GM13977 (cell line): ENCODE data around the gene LPAR1.

Source experiments
- DNase-seq: peaks from one replicate; pipeline ENCODE4 v3.0.0; 2012; ENCODE audit warnings: low spot score
- CTCF ChIP-seq: IDR thresholded peaks from 2 replicates; pipeline ENCODE4 v1.5.1; 2012; ENCODE audit warnings: mild to moderate bottlenecking, control low read depth; ENCODE audit not compliant: insufficient read depth; ENCODE audit errors: extremely low read depth, missing control alignments
- in situ Hi-C: fragments of 300-500 bp; cut with MboI; formaldehyde crosslinking; loops from one replicate; pipeline ENCODE4 v1.12.0; 2022; ENCODE audit warnings: low sequenced_read_pairs, low pct_unique_long_range_greater_than_20kb, mixed read lengths, inconsistent platforms; ENCODE audit not compliant: unreplicated experiment

LPAR1 gene

GRCh38 chr9:110894731-110895130 is 143.5 kb downstream of the LPAR1 start:
- no peak for DNase-seq
- in situ Hi-C loops = no loop called here
- TF ChIP-seq CTCF = no peak

GRCh38 chr9:110892689-110893088 is 145.6 kb downstream of the LPAR1 start:
- in situ Hi-C loops = no loop called here
- TF ChIP-seq CTCF = no peak
- DNase-seq = no peak

GRCh38 chr9:110891760-110892159 is 146.5 kb downstream of the LPAR1 start:
- no peak for DNase-seq
- in situ Hi-C loops = no loop called here
- TF ChIP-seq CTCF = no peak

GRCh38 chr9:110890416-110890815 is 147.9 kb downstream of the LPAR1 start:
- TF ChIP-seq CTCF = no peak
- DNase-seq = no peak
- in situ Hi-C loops = no loop called here

GRCh38 chr9:110887276-110887675 is 151.0 kb downstream of the LPAR1 start:
- in situ Hi-C loops = no loop called here
- TF ChIP-seq CTCF = no peak
- no peak for DNase-seq

- no peak for DNase-seq
- in situ Hi-C loops = no loop called here
- no peak for TF ChIP-seq CTCF
Measured at GRCh38 chr9:110886832-110887231, 151.4 kb downstream of the LPAR1 start.

- in situ Hi-C loops = no loop called here
- DNase-seq = no peak
- TF ChIP-seq CTCF = no peak
Measured at GRCh38 chr9:110880189-110880588, 158.1 kb downstream of the LPAR1 start.
